ENCODE results near the gene PCBP3.

Gene PCBP3

GRCh38 chr21:45989355-45990048 is 346.0 kb downstream of the PCBP3 start:
- DNase-seq, result no peak

- no peak for DNase-seq
These were observed 346.7 kb downstream of the PCBP3 start for GRCh38 chr21:45990049-45990711.

- DNase-seq, result no peak
These were observed 347.4 kb downstream of the PCBP3 start for GRCh38 chr21:45990741-45991605.

GRCh38 chr21:45991606-45992300 is 348.2 kb downstream of the PCBP3 start:
- no peak for DNase-seq
